HepG2 (cell line): Measurements from ENCODE around the gene BCL2L1. TPM values are rescaled to one million over a fixed set of nuclear protein-coding genes. Genes with fewer than 3 reads are reported as not detected.

Experiments
- ADNP ChIP-seq: sonication (generic); formaldehyde crosslinking; IDR thresholded peaks from 2 replicates; pipeline ENCODE4 v1.4.0; 2020; ENCODE audit warnings: missing genetic modification reagents
- GABPB1 ChIP-seq: IDR thresholded peaks from 2 replicates; pipeline ENCODE4 v1.6.1; 2016; ENCODE audit warnings: mild to moderate bottlenecking, missing genetic modification reagents, moderate library complexity, missing compliant biosample characterization
- HDAC1 ChIP-seq: sonication (generic); formaldehyde crosslinking; IDR thresholded peaks from 2 replicates; pipeline ENCODE4 v1.5.1; 2020; ENCODE audit warnings: mild to moderate bottlenecking, missing genetic modification reagents
- PHF8 ChIP-seq: sonication (generic); formaldehyde crosslinking; IDR thresholded peaks from 2 replicates; pipeline ENCODE4 v1.5.0; 2020; ENCODE audit warnings: missing genetic modification reagents
- SCMH1 ChIP-seq: sonication (generic); formaldehyde crosslinking; IDR thresholded peaks from 2 replicates; pipeline ENCODE4 v1.9.0; 2021; ENCODE audit warnings: missing genetic modification reagents, mild to moderate bottlenecking, borderline replicate concordance
- TAF1 ChIP-seq: sonication (generic); formaldehyde crosslinking; IDR thresholded peaks from 2 replicates; pipeline ENCODE4 v1.4.0; 2020; ENCODE audit warnings: missing genetic modification reagents
- ZBTB3 ChIP-seq: sonication (generic); formaldehyde crosslinking; IDR thresholded peaks from 2 replicates; pipeline ENCODE4 v1.4.0; 2020; ENCODE audit warnings: low read depth, mild to moderate bottlenecking, moderate library complexity, missing genetic modification reagents, borderline replicate concordance
- ZNF598 ChIP-seq: sonication (generic); formaldehyde crosslinking; IDR thresholded peaks from 2 replicates; pipeline ENCODE4 v1.5.1; 2020; ENCODE audit warnings: mild to moderate bottlenecking, missing genetic modification reagents, borderline replicate concordance
- ZNF670 ChIP-seq: sonication (generic); formaldehyde crosslinking; IDR thresholded peaks from 2 replicates; pipeline ENCODE4 v1.8.0; 2022; ENCODE audit warnings: mild to moderate bottlenecking, missing genetic modification reagents, borderline replicate concordance
- polyA plus RNA-seq, 8 experiments: library from polyadenylated mRNA; depleted of rRNA in 3 of 8; stranded (reverse) in 7 of 8; unstranded in 1 of 8; fragments of >200 nt; fragmentation: Illumina TruSeq in 4 of 8; extraction: Trizol in 4 of 8; gene quantifications; 2 replicates each; pipeline versions ENCODE4 v1.2.1 to v1.2.3, GENCODE V29; 2011 to 2016; ENCODE audit warnings: low read depth in 4 of 8, missing spikeins in 1 of 8, mixed read lengths in 1 of 8; ENCODE audit not compliant: insufficient read depth in 1 of 8
- total RNA-seq, 5 experiments: library from RNA; depleted of rRNA; stranded (reverse); fragments of >200 nt; fragmentation: Illumina TruSeq; extraction: Trizol; gene quantifications; 2 replicates each; pipeline ENCODE4 v1.2.3, GENCODE V29; 2016; ENCODE audit warnings: low read depth in 1 of 5
- TF ChIP-seq, protein P1 (sequence below): sonication (generic); formaldehyde crosslinking; IDR thresholded peaks from 2 replicates; pipeline ENCODE4 v1.4.0; 2020; ENCODE audit warnings: missing genetic modification reagents, mild to moderate bottlenecking, borderline replicate concordance
- TF ChIP-seq, protein P2 (sequence below): sonication (generic); formaldehyde crosslinking; IDR thresholded peaks from 2 replicates; pipeline ENCODE4 v1.8.1; 2023; ENCODE audit warnings: missing genetic modification reagents, inconsistent platforms, borderline replicate concordance
- TF ChIP-seq, protein P3 (sequence below): sonication (generic); formaldehyde crosslinking; IDR thresholded peaks from 2 replicates; pipeline ENCODE4 v1.4.0; 2020; ENCODE audit warnings: missing genetic modification reagents
- TF ChIP-seq, protein P4 (sequence below): sonication (generic); formaldehyde crosslinking; IDR thresholded peaks from 2 replicates; pipeline ENCODE4 v1.8.0; 2022; ENCODE audit warnings: missing genetic modification reagents, mild to moderate bottlenecking, borderline replicate concordance
- TF ChIP-seq, protein P5 (sequence below): sonication (generic); formaldehyde crosslinking; IDR thresholded peaks from 2 replicates; pipeline ENCODE4 v1.4.0; 2020; ENCODE audit warnings: missing genetic modification reagents, borderline replicate concordance

The BCL2L1 gene
- total and polyA plus RNA-seq, 2 of the 13 experiments (the other 11 are each of a cell fraction or from before 2014, with no cell fraction given), result 164 to 258 TPM

DNA sequence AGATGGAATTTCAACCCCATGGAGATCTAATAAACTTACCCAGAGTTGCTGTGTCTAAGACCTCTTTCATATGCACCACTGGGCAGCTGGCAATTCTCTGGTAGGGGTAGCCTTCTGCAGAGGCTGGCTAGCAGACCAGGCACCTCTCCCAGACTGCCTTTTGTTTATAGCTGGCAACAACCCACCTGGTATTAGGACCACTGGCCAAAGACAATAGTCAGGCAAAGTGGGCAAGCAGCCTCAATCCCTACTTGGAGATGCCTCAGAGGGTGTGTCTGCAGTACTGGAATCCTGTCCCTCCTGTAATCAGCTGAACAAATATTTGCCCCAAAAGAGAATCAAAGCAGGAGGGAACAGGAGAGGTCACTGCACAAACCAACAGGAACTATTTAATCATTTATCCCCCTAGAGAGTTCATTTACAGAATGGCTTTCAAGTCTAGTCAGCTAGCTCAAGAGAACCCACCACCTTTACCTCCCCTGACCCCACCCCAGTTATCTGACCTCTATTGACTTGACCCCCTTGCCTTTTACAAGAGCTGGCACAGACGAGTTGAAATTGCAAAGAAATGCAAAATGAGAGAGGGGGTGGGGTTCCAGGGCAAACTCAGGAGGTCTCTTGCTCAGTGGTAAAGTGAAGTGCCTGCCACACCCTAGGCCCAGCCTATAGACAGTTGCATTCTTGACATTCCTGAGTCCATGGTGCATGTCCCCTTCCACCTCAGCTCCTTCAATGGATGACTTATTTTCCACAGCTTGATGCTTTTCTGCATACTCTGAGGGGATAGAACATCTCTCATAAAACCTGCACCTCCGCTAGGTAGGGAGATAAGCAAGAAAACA, 2.8 kb downstream of the BCL2L1 start (continued):
- TF ChIP-seq, protein P1, sequence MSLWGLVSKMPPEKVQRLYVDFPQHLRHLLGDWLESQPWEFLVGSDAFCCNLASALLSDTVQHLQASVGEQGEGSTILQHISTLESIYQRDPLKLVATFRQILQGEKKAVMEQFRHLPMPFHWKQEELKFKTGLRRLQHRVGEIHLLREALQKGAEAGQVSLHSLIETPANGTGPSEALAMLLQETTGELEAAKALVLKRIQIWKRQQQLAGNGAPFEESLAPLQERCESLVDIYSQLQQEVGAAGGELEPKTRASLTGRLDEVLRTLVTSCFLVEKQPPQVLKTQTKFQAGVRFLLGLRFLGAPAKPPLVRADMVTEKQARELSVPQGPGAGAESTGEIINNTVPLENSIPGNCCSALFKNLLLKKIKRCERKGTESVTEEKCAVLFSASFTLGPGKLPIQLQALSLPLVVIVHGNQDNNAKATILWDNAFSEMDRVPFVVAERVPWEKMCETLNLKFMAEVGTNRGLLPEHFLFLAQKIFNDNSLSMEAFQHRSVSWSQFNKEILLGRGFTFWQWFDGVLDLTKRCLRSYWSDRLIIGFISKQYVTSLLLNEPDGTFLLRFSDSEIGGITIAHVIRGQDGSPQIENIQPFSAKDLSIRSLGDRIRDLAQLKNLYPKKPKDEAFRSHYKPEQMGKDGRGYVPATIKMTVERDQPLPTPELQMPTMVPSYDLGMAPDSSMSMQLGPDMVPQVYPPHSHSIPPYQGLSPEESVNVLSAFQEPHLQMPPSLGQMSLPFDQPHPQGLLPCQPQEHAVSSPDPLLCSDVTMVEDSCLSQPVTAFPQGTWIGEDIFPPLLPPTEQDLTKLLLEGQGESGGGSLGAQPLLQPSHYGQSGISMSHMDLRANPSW (CRISPR knock-in tag), result no peak; the same call in 1 of the 2 replicates
- no peak for TF ChIP-seq ADNP (CRISPR knock-in tag)
- TF ChIP-seq ZNF598 (CRISPR knock-in tag), result peak; percentile 90
- peak; percentile 68; the same call in 1 of the 2 replicates for TF ChIP-seq TAF1 (CRISPR knock-in tag)
- TF ChIP-seq, protein P2, sequence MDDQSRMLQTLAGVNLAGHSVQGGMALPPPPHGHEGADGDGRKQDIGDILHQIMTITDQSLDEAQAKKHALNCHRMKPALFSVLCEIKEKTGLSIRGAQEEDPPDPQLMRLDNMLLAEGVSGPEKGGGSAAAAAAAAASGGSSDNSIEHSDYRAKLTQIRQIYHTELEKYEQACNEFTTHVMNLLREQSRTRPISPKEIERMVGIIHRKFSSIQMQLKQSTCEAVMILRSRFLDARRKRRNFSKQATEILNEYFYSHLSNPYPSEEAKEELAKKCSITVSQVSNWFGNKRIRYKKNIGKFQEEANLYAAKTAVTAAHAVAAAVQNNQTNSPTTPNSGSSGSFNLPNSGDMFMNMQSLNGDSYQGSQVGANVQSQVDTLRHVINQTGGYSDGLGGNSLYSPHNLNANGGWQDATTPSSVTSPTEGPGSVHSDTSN (CRISPR knock-in tag), result no peak
- TF ChIP-seq, protein P3, sequence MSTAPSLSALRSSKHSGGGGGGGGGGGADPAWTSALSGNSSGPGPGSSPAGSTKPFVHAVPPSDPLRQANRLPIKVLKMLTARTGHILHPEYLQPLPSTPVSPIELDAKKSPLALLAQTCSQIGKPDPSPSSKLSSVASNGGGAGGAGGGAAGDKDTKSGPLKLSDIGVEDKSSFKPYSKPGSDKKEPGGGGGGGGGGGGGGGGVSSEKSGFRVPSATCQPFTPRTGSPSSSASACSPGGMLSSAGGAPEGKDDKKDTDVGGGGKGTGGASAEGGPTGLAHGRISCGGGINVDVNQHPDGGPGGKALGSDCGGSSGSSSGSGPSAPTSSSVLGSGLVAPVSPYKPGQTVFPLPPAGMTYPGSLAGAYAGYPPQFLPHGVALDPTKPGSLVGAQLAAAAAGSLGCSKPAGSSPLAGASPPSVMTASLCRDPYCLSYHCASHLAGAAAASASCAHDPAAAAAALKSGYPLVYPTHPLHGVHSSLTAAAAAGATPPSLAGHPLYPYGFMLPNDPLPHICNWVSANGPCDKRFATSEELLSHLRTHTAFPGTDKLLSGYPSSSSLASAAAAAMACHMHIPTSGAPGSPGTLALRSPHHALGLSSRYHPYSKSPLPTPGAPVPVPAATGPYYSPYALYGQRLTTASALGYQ (CRISPR knock-in tag), result peak; percentile 99
- TF ChIP-seq ZNF670, result peak; percentile 84
- TF ChIP-seq, protein P4, sequence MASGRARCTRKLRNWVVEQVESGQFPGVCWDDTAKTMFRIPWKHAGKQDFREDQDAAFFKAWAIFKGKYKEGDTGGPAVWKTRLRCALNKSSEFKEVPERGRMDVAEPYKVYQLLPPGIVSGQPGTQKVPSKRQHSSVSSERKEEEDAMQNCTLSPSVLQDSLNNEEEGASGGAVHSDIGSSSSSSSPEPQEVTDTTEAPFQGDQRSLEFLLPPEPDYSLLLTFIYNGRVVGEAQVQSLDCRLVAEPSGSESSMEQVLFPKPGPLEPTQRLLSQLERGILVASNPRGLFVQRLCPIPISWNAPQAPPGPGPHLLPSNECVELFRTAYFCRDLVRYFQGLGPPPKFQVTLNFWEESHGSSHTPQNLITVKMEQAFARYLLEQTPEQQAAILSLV (CRISPR knock-in tag), result peak; percentile 81
- TF ChIP-seq PHF8 (CRISPR knock-in tag), result no peak; the same call in none of the 2 replicates
- no peak for TF ChIP-seq SCMH1
- TF ChIP-seq HDAC1 (CRISPR knock-in tag), result peak; percentile 98
- peak; percentile 97; the same call in 1 of the 2 replicates for TF ChIP-seq ZBTB3 (CRISPR knock-in tag)
- TF ChIP-seq, protein P5, sequence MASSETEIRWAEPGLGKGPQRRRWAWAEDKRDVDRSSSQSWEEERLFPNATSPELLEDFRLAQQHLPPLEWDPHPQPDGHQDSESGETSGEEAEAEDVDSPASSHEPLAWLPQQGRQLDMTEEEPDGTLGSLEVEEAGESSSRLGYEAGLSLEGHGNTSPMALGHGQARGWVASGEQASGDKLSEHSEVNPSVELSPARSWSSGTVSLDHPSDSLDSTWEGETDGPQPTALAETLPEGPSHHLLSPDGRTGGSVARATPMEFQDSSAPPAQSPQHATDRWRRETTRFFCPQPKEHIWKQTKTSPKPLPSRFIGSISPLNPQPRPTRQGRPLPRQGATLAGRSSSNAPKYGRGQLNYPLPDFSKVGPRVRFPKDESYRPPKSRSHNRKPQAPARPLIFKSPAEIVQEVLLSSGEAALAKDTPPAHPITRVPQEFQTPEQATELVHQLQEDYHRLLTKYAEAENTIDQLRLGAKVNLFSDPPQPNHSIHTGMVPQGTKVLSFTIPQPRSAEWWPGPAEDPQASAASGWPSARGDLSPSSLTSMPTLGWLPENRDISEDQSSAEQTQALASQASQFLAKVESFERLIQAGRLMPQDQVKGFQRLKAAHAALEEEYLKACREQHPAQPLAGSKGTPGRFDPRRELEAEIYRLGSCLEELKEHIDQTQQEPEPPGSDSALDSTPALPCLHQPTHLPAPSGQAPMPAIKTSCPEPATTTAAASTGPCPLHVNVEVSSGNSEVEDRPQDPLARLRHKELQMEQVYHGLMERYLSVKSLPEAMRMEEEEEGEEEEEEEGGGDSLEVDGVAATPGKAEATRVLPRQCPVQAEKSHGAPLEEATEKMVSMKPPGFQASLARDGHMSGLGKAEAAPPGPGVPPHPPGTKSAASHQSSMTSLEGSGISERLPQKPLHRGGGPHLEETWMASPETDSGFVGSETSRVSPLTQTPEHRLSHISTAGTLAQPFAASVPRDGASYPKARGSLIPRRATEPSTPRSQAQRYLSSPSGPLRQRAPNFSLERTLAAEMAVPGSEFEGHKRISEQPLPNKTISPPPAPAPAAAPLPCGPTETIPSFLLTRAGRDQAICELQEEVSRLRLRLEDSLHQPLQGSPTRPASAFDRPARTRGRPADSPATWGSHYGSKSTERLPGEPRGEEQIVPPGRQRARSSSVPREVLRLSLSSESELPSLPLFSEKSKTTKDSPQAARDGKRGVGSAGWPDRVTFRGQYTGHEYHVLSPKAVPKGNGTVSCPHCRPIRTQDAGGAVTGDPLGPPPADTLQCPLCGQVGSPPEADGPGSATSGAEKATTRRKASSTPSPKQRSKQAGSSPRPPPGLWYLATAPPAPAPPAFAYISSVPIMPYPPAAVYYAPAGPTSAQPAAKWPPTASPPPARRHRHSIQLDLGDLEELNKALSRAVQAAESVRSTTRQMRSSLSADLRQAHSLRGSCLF (CRISPR knock-in tag), result peak; percentile 83; the same call in 1 of the 2 replicates
- TF ChIP-seq GABPB1 (CRISPR knock-in tag), result peak; percentile 43; the same call in 1 of the 2 replicates
